Tibial nerve (tissue), 4 donors: ENCODE measurements around the gene CACNA1H. TPM values are rescaled to one million over a fixed set of nuclear protein-coding genes. Genes with fewer than 3 reads are reported as not detected.
"Not testable (repeated sequence)": the region's sequence is repeated elsewhere in the genome, so short reads cannot be mapped to it uniquely, and the experiment has no call there.

Experiments used
- DNase-seq, 2 donors: peaks; one replicate each; pipeline ENCODE4 v3.0.0-alpha.2; 2019; ENCODE audit warnings: low spot score in 2 of 2
- H3K27ac ChIP-seq, 4 donors: fragments of 200-600 bp; sonication (generic) in 3 of 4; one replicate each; pipeline ENCODE4 v1.5.1; 2017 to 2019; ENCODE audit warnings: mild to moderate bottlenecking in 1 of 4
- H3K27me3 ChIP-seq, 2 donors: fragments of 200-600 bp; sonication (generic) in 1 of 2; one replicate each; pipeline versions ENCODE4 v1.5.1 to v1.6.0; 2017 to 2019
- H3K36me3 ChIP-seq, 3 donors: fragments of 200-600 bp; sonication (generic); one replicate each; pipeline ENCODE4 v1.5.1; 2018 to 2019
- H3K4me1 ChIP-seq, 4 donors: fragments of 200-600 bp; sonication (generic) in 3 of 4; one replicate each; pipeline ENCODE4 v1.5.1; 2017 to 2019
- H3K4me3 ChIP-seq, 4 donors: fragments of 200-600 bp; sonication (generic) in 3 of 4; one replicate each; pipeline ENCODE4 v1.5.1; 2017 to 2019; ENCODE audit warnings: mild to moderate bottlenecking in 1 of 4, moderate library complexity in 1 of 4
- H3K9me3 ChIP-seq, 4 donors: fragments of 200-600 bp; sonication (generic) in 3 of 4; one replicate each; pipeline ENCODE4 v1.5.1; 2017 to 2019
- CTCF ChIP-seq, 5 experiments: fragments of 200-600 bp in 3 of 5; fragments of 450-650 bp in 2 of 5; sonication (generic) in 3 of 5; IDR thresholded peaks; one replicate each; pipeline ENCODE4 v1.5.1; 2016 to 2019; ENCODE audit warnings: antibody characterized with exemption in 5 of 5, mild to moderate bottlenecking in 3 of 5, moderate library complexity in 2 of 5
- EP300 ChIP-seq, 2 donors: sonication (generic); formaldehyde crosslinking; IDR thresholded peaks; one replicate each; pipeline ENCODE4 v1.6.1; 2017; ENCODE audit warnings: antibody characterized with exemption in 2 of 2, mild to moderate bottlenecking in 1 of 2
- POLR2A ChIP-seq, 2 donors: fragments of 450-650 bp; IDR thresholded peaks; one replicate each; pipeline ENCODE4 v1.6.1; 2017; ENCODE audit warnings: antibody characterized with exemption in 2 of 2, mild to moderate bottlenecking in 2 of 2, moderate library complexity in 2 of 2
- WGBS, 2 donors: methylation state at CpG; one replicate each; pipeline ENCODE4 v1.1.5; 2018; 5-methylcytosine and 5-hydroxymethylcytosine counted together
- total RNA-seq, 4 donors: library from RNA; depleted of rRNA; stranded (reverse); fragments of >200 nt; gene quantifications; one replicate each; pipeline ENCODE4 v1.1.0, GENCODE V29; 2016

Gene CACNA1H
- total RNA-seq, 4 donors from 2014 or later = 3.8 to 12.0 (median 9.0) TPM

- Histone ChIP-seq H3K27ac (no peak overlapping the region), H3K9me3 (no peaks in the 10 kb centered on the region), H3K4me1 (no peaks in the 10 kb centered on the region), H3K27me3 (no peaks in the 10 kb centered on the region), H3K4me3 (no peak overlapping the region), H3K36me3 (no peaks in the 10 kb centered on the region)
- DNase-seq = no peak
- WGBS, 2 donors = 81 to 83% methylated on average over 37 to 38 of the region's 38 CpGs
- TF ChIP-seq POLR2A (IDR thresholded peaks at IDR 0.05) = no peak
- TF ChIP-seq CTCF (IDR thresholded peaks at IDR 0.05) = no peak
- no peak for TF ChIP-seq EP300 (IDR thresholded peaks at IDR 0.05)
These were observed 70.7 kb downstream of the CACNA1H start for GRCh38 chr16:1223355-1224214.

- Histone ChIP-seq H3K27ac (no peak overlapping the region), H3K9me3 (no peaks in the 10 kb centered on the region), H3K4me3 (no peak overlapping the region), H3K36me3 (no peaks in the 10 kb centered on the region), H3K27me3 (no peaks in the 10 kb centered on the region), H3K4me1 (no peaks in the 10 kb centered on the region)
- DNase-seq = no peak
- TF ChIP-seq EP300 (IDR thresholded peaks at IDR 0.05) = no peak
- TF ChIP-seq POLR2A (IDR thresholded peaks at IDR 0.05) = no peak
- TF ChIP-seq CTCF (IDR thresholded peaks at IDR 0.05) = no peak
- 60 to 67% methylated on average over 5 to 8 of the region's 9 CpGs for WGBS, 2 donors
These were observed 71.7 kb downstream of the CACNA1H start for GRCh38 chr16:1224558-1224957.

GRCh38 chr16:1225051-1225451, 72.1 kb downstream of the CACNA1H start, which contains the start of gene TPSG1:
Gene TPSG1 (minus strand): TSS chr16:1225268. CDS start chr16:1225252, 16 bp downstream.
- H3K4me1 ChIP-seq = no peaks in the 10 kb centered on the region
- H3K36me3 ChIP-seq = no peaks in the 10 kb centered on the region
- H3K9me3 ChIP-seq = no peaks in the 10 kb centered on the region
- DNase-seq = no peak
- H3K4me3 ChIP-seq = no peak within 1 kb of the TSS
- H3K27ac ChIP-seq = no peak within 1 kb of the TSS
- WGBS, 2 donors = 59 to 84% methylated on average over 6 to 10 of the region's 10 CpGs
- TF ChIP-seq POLR2A (IDR thresholded peaks at IDR 0.05) (no peak), EP300 (IDR thresholded peaks at IDR 0.05) (no peak), CTCF (IDR thresholded peaks at IDR 0.05) (no peak)
- no peaks in the 10 kb centered on the region for H3K27me3 ChIP-seq

GRCh38 chr16:1225728-1226311, 72.9 kb downstream of the CACNA1H start:
- DNase-seq = not testable (repeated sequence)

GRCh38 chr16:1226692-1227091, 73.8 kb downstream of the CACNA1H start:
- 41 to 53% methylated on average over 8 of the region's 14 CpGs for WGBS, 2 donors
- not testable (repeated sequence) for H3K27me3 ChIP-seq, DNase-seq, H3K36me3 ChIP-seq, H3K4me3 ChIP-seq, H3K27ac ChIP-seq, H3K4me1 ChIP-seq, H3K9me3 ChIP-seq

More at GRCh38 chr16:1225728-1226311, 72.9 kb downstream of the CACNA1H start:
- H3K4me1 ChIP-seq, H3K9me3 ChIP-seq, H3K4me3 ChIP-seq, H3K36me3 ChIP-seq, H3K27ac ChIP-seq, H3K27me3 ChIP-seq: not testable (repeated sequence)
- WGBS, 2 donors = 26 to 50% methylated on average over 10 to 20 of the region's 24 CpGs

GRCh38 chr16:1228227-1228626, 75.3 kb downstream of the CACNA1H start:
- not testable (repeated sequence) for H3K36me3 ChIP-seq, DNase-seq, H3K27ac ChIP-seq, H3K9me3 ChIP-seq, H3K27me3 ChIP-seq, H3K4me3 ChIP-seq, H3K4me1 ChIP-seq
- WGBS, 2 donors = 51 to 67% methylated on average over 4 to 7 of the region's 7 CpGs

GRCh38 chr16:1229476-1229875, 76.6 kb downstream of the CACNA1H start:
- not testable (repeated sequence) for H3K27ac ChIP-seq, H3K9me3 ChIP-seq, H3K36me3 ChIP-seq, DNase-seq, H3K4me3 ChIP-seq, H3K4me1 ChIP-seq, H3K27me3 ChIP-seq
- WGBS, 2 donors = no CpG with 5 or more reads among the region's 13 CpGs

- H3K4me3 ChIP-seq, H3K27me3 ChIP-seq, H3K4me1 ChIP-seq, DNase-seq, H3K9me3 ChIP-seq, H3K36me3 ChIP-seq, H3K27ac ChIP-seq: not testable (repeated sequence)
- no CpG with 5 or more reads among the region's 11 CpGs for WGBS, 2 donors
These were observed 77.2 kb downstream of the CACNA1H start, which contains the start of gene TPSB2 for GRCh38 chr16:1230084-1230470. Gene TPSB2 (minus strand): TSS chr16:1230184. CDS start chr16:1229951, 233 bp downstream.

GRCh38 chr16:1230471-1231212, 77.7 kb downstream of the CACNA1H start:
- H3K4me1 ChIP-seq = not testable (repeated sequence)

More at GRCh38 chr16:1230471-1231212, 77.7 kb downstream of the CACNA1H start:
- H3K27me3 ChIP-seq, H3K27ac ChIP-seq, H3K4me3 ChIP-seq, H3K36me3 ChIP-seq, H3K9me3 ChIP-seq, DNase-seq: not testable (repeated sequence)
- WGBS, 2 donors = 86% methylated on average over 11 of the region's 17 CpGs; no CpG with 5 or more reads in 1 of the 2 donors
